Chondrocyte (in vitro differentiated cells): ENCODE results near the gene ZNF521. TPM values are rescaled to one million over a fixed set of nuclear protein-coding genes. Genes with fewer than 3 reads are reported as not detected.

Experiments used
- DNase-seq: peaks from one replicate; pipeline ENCODE4 v3.0.0; 2021; ENCODE audit warnings: mixed read lengths, low spot score
- H3K27ac Mint-ChIP-seq: one replicate; pipeline ENCODE4 v1.8.0; 2021; ENCODE audit warnings: mild to moderate bottlenecking, moderate library complexity, mixed read lengths; ENCODE audit not compliant: unreplicated experiment
- H3K27me3 Mint-ChIP-seq: 2 replicates; pipeline ENCODE4 v1.8.0; 2021; ENCODE audit warnings: low read depth, mixed read lengths
- H3K36me3 Mint-ChIP-seq: 2 replicates; pipeline ENCODE4 v1.8.0; 2021; ENCODE audit warnings: low read depth, mixed read lengths
- H3K4me1 Mint-ChIP-seq: 2 replicates; pipeline ENCODE4 v1.8.0; 2021; ENCODE audit warnings: low read depth, mild to moderate bottlenecking, mixed read lengths
- H3K4me3 Mint-ChIP-seq: one replicate; pipeline ENCODE4 v1.8.0; 2021; ENCODE audit warnings: mild to moderate bottlenecking, moderate library complexity, mixed read lengths; ENCODE audit not compliant: unreplicated experiment
- H3K9me3 Mint-ChIP-seq: 2 replicates; pipeline ENCODE4 v1.8.0; 2021; ENCODE audit warnings: low read depth, mixed read lengths
- total RNA-seq: library from RNA; stranded (reverse); gene quantifications from 3 replicates; pipeline ENCODE4 v1.2.1, GENCODE V29; 2021
- TF ChIP-seq, protein P1 (sequence below): fragments of 200-600 bp; sonication (generic); IDR thresholded peaks from 2 replicates; pipeline ENCODE4 v1.5.0; 2021; ENCODE audit warnings: antibody characterized with exemption, mild to moderate bottlenecking, moderate library complexity

ZNF521 gene
- total RNA-seq, 1 donor from 2014 or later = 29.7 TPM

DNA sequence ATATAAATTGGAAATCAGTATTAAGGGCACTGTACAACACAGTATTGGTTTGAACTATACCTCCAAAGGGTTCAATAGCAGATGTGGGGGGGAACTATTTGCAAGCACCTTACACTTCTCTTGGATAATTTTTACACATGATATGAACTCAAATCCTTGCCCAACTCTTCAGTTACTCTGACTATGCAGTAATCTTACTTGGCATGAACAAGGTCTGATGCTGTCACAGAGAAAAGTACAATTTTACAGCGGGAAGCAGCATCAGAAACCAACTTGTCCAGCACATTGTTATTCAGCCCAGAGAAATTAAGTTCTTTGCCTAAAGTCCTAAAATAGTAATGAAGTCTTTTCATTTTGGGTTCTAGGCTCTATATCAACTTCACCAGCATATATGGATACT, 98.2 kb downstream of the ZNF521 start:
- no peak for DNase-seq
- H3K27me3 Mint-ChIP-seq = no peaks in the 10 kb centered on the region
- TF ChIP-seq, protein P1, sequence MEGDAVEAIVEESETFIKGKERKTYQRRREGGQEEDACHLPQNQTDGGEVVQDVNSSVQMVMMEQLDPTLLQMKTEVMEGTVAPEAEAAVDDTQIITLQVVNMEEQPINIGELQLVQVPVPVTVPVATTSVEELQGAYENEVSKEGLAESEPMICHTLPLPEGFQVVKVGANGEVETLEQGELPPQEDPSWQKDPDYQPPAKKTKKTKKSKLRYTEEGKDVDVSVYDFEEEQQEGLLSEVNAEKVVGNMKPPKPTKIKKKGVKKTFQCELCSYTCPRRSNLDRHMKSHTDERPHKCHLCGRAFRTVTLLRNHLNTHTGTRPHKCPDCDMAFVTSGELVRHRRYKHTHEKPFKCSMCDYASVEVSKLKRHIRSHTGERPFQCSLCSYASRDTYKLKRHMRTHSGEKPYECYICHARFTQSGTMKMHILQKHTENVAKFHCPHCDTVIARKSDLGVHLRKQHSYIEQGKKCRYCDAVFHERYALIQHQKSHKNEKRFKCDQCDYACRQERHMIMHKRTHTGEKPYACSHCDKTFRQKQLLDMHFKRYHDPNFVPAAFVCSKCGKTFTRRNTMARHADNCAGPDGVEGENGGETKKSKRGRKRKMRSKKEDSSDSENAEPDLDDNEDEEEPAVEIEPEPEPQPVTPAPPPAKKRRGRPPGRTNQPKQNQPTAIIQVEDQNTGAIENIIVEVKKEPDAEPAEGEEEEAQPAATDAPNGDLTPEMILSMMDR = no peak
- H3K4me1 Mint-ChIP-seq = peaks cover 22% of the 10 kb centered on the region
- no peak overlapping the region for H3K27ac Mint-ChIP-seq
- H3K4me3 Mint-ChIP-seq = no peak overlapping the region
- no peaks in the 10 kb centered on the region for H3K9me3 Mint-ChIP-seq
- H3K36me3 Mint-ChIP-seq = peaks cover 2% of the 10 kb centered on the region

DNA sequence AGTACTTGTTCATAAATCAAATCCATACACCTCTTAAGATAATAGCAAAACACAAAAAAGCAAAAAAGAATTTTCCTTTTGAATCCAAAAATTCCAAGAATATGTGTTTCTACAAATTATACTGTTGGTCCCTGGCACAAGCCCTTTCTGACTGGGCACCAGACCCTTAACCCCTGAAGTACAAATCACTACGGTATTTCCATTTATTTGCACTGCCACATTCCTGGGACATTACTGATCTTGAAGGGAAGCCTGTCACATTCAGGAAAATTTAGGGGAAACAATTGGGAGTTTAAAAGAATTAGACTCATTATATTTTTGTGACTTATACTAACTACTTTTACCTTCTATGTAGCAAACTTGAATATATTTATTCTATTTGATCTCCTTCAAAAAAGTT, 98.8 kb downstream of the ZNF521 start:
- H3K4me3 Mint-ChIP-seq = no peak overlapping the region

DNA sequence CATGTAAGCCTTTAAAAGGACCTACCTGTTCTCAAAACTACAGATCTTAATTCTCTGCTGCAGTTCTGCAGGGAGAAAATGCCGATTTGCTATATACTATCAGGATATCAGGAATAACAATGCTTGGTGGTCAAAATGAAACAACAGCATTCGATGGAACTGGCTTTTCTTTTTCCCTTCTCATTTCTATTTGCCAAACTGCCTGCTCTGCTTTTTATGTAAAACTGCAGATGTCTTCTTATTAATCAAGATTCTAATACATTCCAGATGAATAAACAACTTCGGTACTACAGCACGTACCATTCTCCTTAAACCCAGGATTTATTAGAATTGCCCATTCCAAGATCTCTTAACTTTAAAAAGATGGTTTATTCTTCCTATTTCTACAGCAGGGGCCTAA, 100.9 kb downstream of the ZNF521 start:
- Mint-ChIP-seq H3K27me3 (no peaks in the 10 kb centered on the region), H3K27ac (no peak overlapping the region), H3K4me1 (peaks cover 40% of the 10 kb centered on the region), H3K4me3 (no peak overlapping the region), H3K36me3 (peaks cover 1% of the 10 kb centered on the region), H3K9me3 (no peaks in the 10 kb centered on the region)
- no peak for DNase-seq
- TF ChIP-seq, protein P1 = no peak

More for the DNA sequence above, 98.8 kb downstream of the ZNF521 start:
- Mint-ChIP-seq H3K4me1 (peaks cover 27% of the 10 kb centered on the region), H3K9me3 (no peaks in the 10 kb centered on the region), H3K27me3 (no peaks in the 10 kb centered on the region), H3K36me3 (peaks cover 2% of the 10 kb centered on the region), H3K27ac (no peak overlapping the region)
- DNase-seq = no peak
- TF ChIP-seq, protein P1 = no peak

DNA sequence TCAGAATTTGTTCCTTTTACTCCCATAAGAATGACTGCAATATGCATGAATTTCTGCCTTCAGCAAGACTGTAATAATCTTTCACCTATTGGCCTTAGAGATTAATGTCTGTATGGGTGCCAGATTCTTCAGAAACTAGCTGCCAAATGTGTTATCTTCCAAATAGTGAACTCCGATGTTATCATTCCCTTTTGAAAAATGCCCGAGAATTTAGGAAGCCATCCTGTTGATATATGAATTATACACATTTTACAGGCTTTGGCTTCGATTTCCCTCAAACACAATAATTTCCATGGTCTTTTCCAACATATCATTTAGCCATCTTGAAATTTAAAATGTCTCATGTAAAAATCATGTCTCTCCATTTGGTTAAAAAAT, 101.5 kb downstream of the ZNF521 start:
- H3K4me3 Mint-ChIP-seq = no peak overlapping the region
- H3K36me3 Mint-ChIP-seq = no peaks in the 10 kb centered on the region
- H3K27me3 Mint-ChIP-seq = no peaks in the 10 kb centered on the region
- peaks cover 40% of the 10 kb centered on the region for H3K4me1 Mint-ChIP-seq
- TF ChIP-seq, protein P1 = no peak
- DNase-seq = no peak
- H3K27ac Mint-ChIP-seq = no peak overlapping the region
- no peaks in the 10 kb centered on the region for H3K9me3 Mint-ChIP-seq

DNA sequence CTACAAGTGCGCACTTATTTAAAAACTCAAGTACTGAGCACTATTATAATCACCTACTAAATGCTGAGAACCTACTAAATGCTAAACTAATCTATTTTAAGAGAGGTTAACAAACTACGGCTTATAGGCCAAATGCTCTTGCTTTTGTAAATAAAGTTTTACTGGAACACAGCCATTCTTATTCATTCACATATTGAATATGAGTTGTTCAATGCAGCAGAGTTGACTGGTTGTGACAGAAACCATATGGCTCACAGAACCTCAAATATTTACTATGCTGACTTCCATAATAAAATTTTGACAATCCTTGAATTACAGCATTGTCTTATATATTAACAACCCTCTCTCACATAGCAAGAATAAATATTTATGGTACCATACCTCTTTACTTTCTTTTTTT, 103.2 kb downstream of the ZNF521 start:
- H3K36me3 Mint-ChIP-seq = no peaks in the 10 kb centered on the region
- no peak overlapping the region for H3K27ac Mint-ChIP-seq
- no peaks in the 10 kb centered on the region for H3K27me3 Mint-ChIP-seq
- no peaks in the 10 kb centered on the region for H3K9me3 Mint-ChIP-seq
- H3K4me3 Mint-ChIP-seq = no peak overlapping the region
- DNase-seq = no peak
- peaks cover 52% of the 10 kb centered on the region for H3K4me1 Mint-ChIP-seq
- TF ChIP-seq, protein P1 = no peak
